ENCODE results near the gene GLG1.

DNA sequence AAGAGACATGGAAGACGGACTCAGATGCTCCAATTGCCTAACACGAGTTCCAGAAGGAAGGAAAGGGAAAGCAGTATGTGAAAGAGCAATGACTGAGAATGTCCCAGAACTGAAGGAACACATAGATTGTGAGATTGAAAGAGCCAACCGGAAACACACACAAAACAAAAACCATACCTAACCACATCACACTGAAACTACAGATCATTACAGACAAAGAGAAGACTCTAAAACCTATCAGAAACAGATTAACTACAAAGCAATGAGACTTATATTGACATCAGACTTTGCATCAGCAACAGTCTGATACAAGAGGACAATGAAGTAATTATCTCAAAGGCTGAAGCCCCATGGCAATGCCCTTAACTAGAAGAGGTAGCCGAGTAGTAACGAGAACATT lies 140.0 kb downstream of the GLG1 start:
- no peak for TF ChIP-seq RAD21 (conservative IDR thresholded peaks at IDR 0.05 in 1 of 2, IDR thresholded peaks at IDR 0.05 in 1 of 2)
- TF ChIP-seq, protein P1, sequence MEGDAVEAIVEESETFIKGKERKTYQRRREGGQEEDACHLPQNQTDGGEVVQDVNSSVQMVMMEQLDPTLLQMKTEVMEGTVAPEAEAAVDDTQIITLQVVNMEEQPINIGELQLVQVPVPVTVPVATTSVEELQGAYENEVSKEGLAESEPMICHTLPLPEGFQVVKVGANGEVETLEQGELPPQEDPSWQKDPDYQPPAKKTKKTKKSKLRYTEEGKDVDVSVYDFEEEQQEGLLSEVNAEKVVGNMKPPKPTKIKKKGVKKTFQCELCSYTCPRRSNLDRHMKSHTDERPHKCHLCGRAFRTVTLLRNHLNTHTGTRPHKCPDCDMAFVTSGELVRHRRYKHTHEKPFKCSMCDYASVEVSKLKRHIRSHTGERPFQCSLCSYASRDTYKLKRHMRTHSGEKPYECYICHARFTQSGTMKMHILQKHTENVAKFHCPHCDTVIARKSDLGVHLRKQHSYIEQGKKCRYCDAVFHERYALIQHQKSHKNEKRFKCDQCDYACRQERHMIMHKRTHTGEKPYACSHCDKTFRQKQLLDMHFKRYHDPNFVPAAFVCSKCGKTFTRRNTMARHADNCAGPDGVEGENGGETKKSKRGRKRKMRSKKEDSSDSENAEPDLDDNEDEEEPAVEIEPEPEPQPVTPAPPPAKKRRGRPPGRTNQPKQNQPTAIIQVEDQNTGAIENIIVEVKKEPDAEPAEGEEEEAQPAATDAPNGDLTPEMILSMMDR (IDR thresholded peaks at IDR 0.05), result no peak

Measured in A549 (cell line).